ENCODE measurements around the gene LZTS3.
A peak's percentile ranks its signal among the peaks of the same experiment; 100 is the strongest.
"Not testable (repeated sequence)": the region's sequence is repeated elsewhere in the genome, so short reads cannot be mapped to it uniquely, and the experiment has no call there.

The LZTS3 gene

GRCh38 chr20:3119044-3119443, 54.3 kb downstream of the LZTS3 start:
- TF ChIP-seq ZC3H10 (CRISPR knock-in tag; IDR thresholded peaks at IDR 0.05) (no peak), TOX (CRISPR knock-in tag; IDR thresholded peaks at IDR 0.05; ENCODE audit: borderline replicate concordance) (no peak), ZFP3 (CRISPR knock-in tag; IDR thresholded peaks at IDR 0.05) (no peak), ISL1 (CRISPR knock-in tag; IDR thresholded peaks at IDR 0.05) (no peak), ZNF8 (CRISPR knock-in tag; IDR thresholded peaks at IDR 0.05) (no peak), BACH2 (CRISPR knock-in tag; IDR thresholded peaks at IDR 0.05; ENCODE audit: borderline replicate concordance) (no peak), CSDC2 (CRISPR knock-in tag; IDR thresholded peaks at IDR 0.05) (no peak), GLIS3 (CRISPR knock-in tag; IDR thresholded peaks at IDR 0.05) (no peak), ZNF565 (CRISPR knock-in tag; conservative IDR thresholded peaks at IDR 0.05; ENCODE audit: low read depth) (no peak), CREB5 (CRISPR knock-in tag; IDR thresholded peaks at IDR 0.05; ENCODE audit: low read depth) (no peak), TCF4 (CRISPR knock-in tag; IDR thresholded peaks at IDR 0.05; ENCODE audit: borderline replicate concordance) (no peak), POU6F1 (CRISPR knock-in tag; IDR thresholded peaks at IDR 0.05; ENCODE audit: borderline replicate concordance, low read depth) (no peak)
- TF ChIP-seq, protein P1, sequence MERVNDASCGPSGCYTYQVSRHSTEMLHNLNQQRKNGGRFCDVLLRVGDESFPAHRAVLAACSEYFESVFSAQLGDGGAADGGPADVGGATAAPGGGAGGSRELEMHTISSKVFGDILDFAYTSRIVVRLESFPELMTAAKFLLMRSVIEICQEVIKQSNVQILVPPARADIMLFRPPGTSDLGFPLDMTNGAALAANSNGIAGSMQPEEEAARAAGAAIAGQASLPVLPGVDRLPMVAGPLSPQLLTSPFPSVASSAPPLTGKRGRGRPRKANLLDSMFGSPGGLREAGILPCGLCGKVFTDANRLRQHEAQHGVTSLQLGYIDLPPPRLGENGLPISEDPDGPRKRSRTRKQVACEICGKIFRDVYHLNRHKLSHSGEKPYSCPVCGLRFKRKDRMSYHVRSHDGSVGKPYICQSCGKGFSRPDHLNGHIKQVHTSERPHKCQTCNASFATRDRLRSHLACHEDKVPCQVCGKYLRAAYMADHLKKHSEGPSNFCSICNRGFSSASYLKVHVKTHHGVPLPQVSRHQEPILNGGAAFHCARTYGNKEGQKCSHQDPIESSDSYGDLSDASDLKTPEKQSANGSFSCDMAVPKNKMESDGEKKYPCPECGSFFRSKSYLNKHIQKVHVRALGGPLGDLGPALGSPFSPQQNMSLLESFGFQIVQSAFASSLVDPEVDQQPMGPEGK (CRISPR knock-in tag; IDR thresholded peaks at IDR 0.05; ENCODE audit: borderline replicate concordance): no peak
- no peak for ATAC-seq

- ATAC-seq: not testable (repeated sequence)
Observed at GRCh38 chr20:3117839-3118379, 55.4 kb downstream of the LZTS3 start.

GRCh38 chr20:3116341-3116740, 57.0 kb downstream of the LZTS3 start:
- ATAC-seq: no peak
- TF ChIP-seq ZFP30 (CRISPR knock-in tag; IDR thresholded peaks at IDR 0.05): no peak

- ATAC-seq: peak; percentile 83
- no peak for TF ChIP-seq ZNF8 (CRISPR knock-in tag; IDR thresholded peaks at IDR 0.05)
- TF ChIP-seq ZC3H10 (CRISPR knock-in tag; IDR thresholded peaks at IDR 0.05): no peak
- TF ChIP-seq CSDC2 (CRISPR knock-in tag; IDR thresholded peaks at IDR 0.05): no peak
- TF ChIP-seq ZFP3 (CRISPR knock-in tag; IDR thresholded peaks at IDR 0.05): no peak
- TF ChIP-seq POU6F1 (CRISPR knock-in tag; IDR thresholded peaks at IDR 0.05; ENCODE audit: borderline replicate concordance, low read depth): no peak
- no peak for TF ChIP-seq ESRRG (CRISPR knock-in tag; IDR thresholded peaks at IDR 0.05)
- TF ChIP-seq CREB5 (CRISPR knock-in tag; IDR thresholded peaks at IDR 0.05; ENCODE audit: low read depth): no peak
- no peak for TF ChIP-seq ZFP30 (CRISPR knock-in tag; IDR thresholded peaks at IDR 0.05)
- no peak for TF ChIP-seq ZNF70 (CRISPR knock-in tag; IDR thresholded peaks at IDR 0.05)
- TF ChIP-seq RARB (CRISPR knock-in tag; IDR thresholded peaks at IDR 0.05): no peak
- TF ChIP-seq ZNF565 (CRISPR knock-in tag; conservative IDR thresholded peaks at IDR 0.05; ENCODE audit: low read depth): no peak
- no peak for TF ChIP-seq BACH2 (CRISPR knock-in tag; IDR thresholded peaks at IDR 0.05; ENCODE audit: borderline replicate concordance)
- no peak for TF ChIP-seq ISL1 (CRISPR knock-in tag; IDR thresholded peaks at IDR 0.05)
- no peak for TF ChIP-seq GLIS3 (CRISPR knock-in tag; IDR thresholded peaks at IDR 0.05)
- no peak for TF ChIP-seq CSRNP3 (CRISPR knock-in tag; IDR thresholded peaks at IDR 0.05)
- TF ChIP-seq, protein P1 (CRISPR knock-in tag; IDR thresholded peaks at IDR 0.05; ENCODE audit: borderline replicate concordance): no peak
- no peak for TF ChIP-seq PPARA (CRISPR knock-in tag; IDR thresholded peaks at IDR 0.05; ENCODE audit: borderline replicate concordance)
- TF ChIP-seq TCF4 (CRISPR knock-in tag; IDR thresholded peaks at IDR 0.05; ENCODE audit: borderline replicate concordance): no peak
- no peak for TF ChIP-seq TOX (CRISPR knock-in tag; IDR thresholded peaks at IDR 0.05; ENCODE audit: borderline replicate concordance)
- no peak for TF ChIP-seq ARNTL (CRISPR knock-in tag; IDR thresholded peaks at IDR 0.05; ENCODE audit: borderline replicate concordance, low read depth)
Observed at GRCh38 chr20:3115190-3116107, 57.9 kb downstream of the LZTS3 start.
